Muscle of leg (tissue), 11 donors: Measurements from ENCODE around the gene CERS3. TPM values are rescaled to one million over a fixed set of nuclear protein-coding genes. Genes with fewer than 3 reads are reported as not detected.

ENCODE experiments used
- DNase-seq: peaks from one replicate; pipeline ENCODE4 v3.0.0; 2013
- H3K27ac ChIP-seq: one replicate; pipeline ENCODE4 v1.5.1; 2013; ENCODE audit warnings: mild to moderate bottlenecking, low read length, control low read depth
- H3K27me3 ChIP-seq: one replicate; pipeline ENCODE4 v1.6.1; 2013; ENCODE audit warnings: low read length; ENCODE audit not compliant: control insufficient read depth, insufficient read depth
- H3K36me3 ChIP-seq: one replicate; pipeline ENCODE4 v1.6.1; 2013; ENCODE audit warnings: low read length; ENCODE audit not compliant: control insufficient read depth, insufficient read depth
- H3K4me1 ChIP-seq: one replicate; pipeline ENCODE4 v1.6.1; 2013; ENCODE audit warnings: low read length; ENCODE audit not compliant: control insufficient read depth, insufficient read depth
- H3K4me3 ChIP-seq: one replicate; pipeline ENCODE4 v1.5.1; 2013; ENCODE audit warnings: low read length, control low read depth
- H3K9me3 ChIP-seq: replicated peaks from 2 replicates; pipeline ENCODE4 v1.6.1; 2013; ENCODE audit warnings: low read depth, low read length; ENCODE audit not compliant: control insufficient read depth
- WGBS: methylation state at CpG from one replicate; pipeline ENCODE4 v1.1.5; 2013; ENCODE audit warnings: missing lambda C conversion rate; ENCODE audit not compliant: insufficient coverage; 5-methylcytosine and 5-hydroxymethylcytosine counted together
- polyA plus RNA-seq, 8 donors: library from polyadenylated mRNA; unstranded; fragments of 120-200 nt; gene quantifications; one replicate each; pipeline versions ENCODE4 v1.2.1 to v1.2.3, GENCODE V29; 2013; ENCODE audit warnings: inconsistent platforms in 1 of 8, low replicate concordance in 1 of 8; ENCODE audit not compliant: insufficient read length in 8 of 8, insufficient read depth in 1 of 8
- total RNA-seq: library from RNA; stranded (reverse); fragments of 120-200 nt; gene quantifications from one replicate; pipeline ENCODE4 v1.2.4, GENCODE V29; 2013

Gene CERS3
- total and polyA plus RNA-seq, 9 donors: 0.48 to 4.0 (median 1.7) TPM

GRCh38 chr15:100560323-100560722 is 31.6 kb upstream of the CERS3 start:
- no peak for DNase-seq

GRCh38 chr15:100559330-100559729 is 30.6 kb upstream of the CERS3 start:
- no peak for DNase-seq
- no peaks in the 10 kb centered on the region for H3K4me1 ChIP-seq
- H3K4me3 ChIP-seq: no peak overlapping the region
- WGBS: 33% methylated on average over 1 of the region's 2 CpGs
- no peaks in the 10 kb centered on the region for H3K27me3 ChIP-seq
- H3K9me3 ChIP-seq: no peaks in the 10 kb centered on the region
- H3K27ac ChIP-seq: no peak overlapping the region
- H3K36me3 ChIP-seq: no peaks in the 10 kb centered on the region

More at GRCh38 chr15:100560323-100560722, 31.6 kb upstream of the CERS3 start:
- Histone ChIP-seq H3K27ac (no peak overlapping the region), H3K4me1 (no peaks in the 10 kb centered on the region), H3K27me3 (no peaks in the 10 kb centered on the region), H3K9me3 (no peaks in the 10 kb centered on the region), H3K4me3 (no peak overlapping the region), H3K36me3 (no peaks in the 10 kb centered on the region)

- no peak overlapping the region for H3K4me3 ChIP-seq
- no peaks in the 10 kb centered on the region for H3K27me3 ChIP-seq
- no peak overlapping the region for H3K27ac ChIP-seq
- peaks cover 2% of the 10 kb centered on the region for H3K9me3 ChIP-seq
- 97% methylated on average over 44 of the region's 50 CpGs for WGBS
- DNase-seq: no peak
- H3K4me1 ChIP-seq: no peaks in the 10 kb centered on the region
- no peaks in the 10 kb centered on the region for H3K36me3 ChIP-seq
Measured at GRCh38 chr15:100558771-100559254, 30.1 kb upstream of the CERS3 start.

GRCh38 chr15:100553468-100553867 is 24.7 kb upstream of the CERS3 start:
- H3K27ac ChIP-seq: no peak overlapping the region
- 93% methylated on average over 16 of the region's 16 CpGs for WGBS

GRCh38 chr15:100547961-100548360 is 19.2 kb upstream of the CERS3 start:
- Histone ChIP-seq H3K27ac (peak overlapping the region; percentile 35), H3K36me3 (no peaks in the 10 kb centered on the region), H3K4me1 (no peaks in the 10 kb centered on the region), H3K27me3 (peaks cover 16% of the 10 kb centered on the region), H3K9me3 (no peaks in the 10 kb centered on the region), H3K4me3 (no peak overlapping the region)
- peak; percentile 39 for DNase-seq
- WGBS: 88% methylated on average over 3 of the region's 5 CpGs

More at GRCh38 chr15:100553468-100553867, 24.7 kb upstream of the CERS3 start:
- Histone ChIP-seq H3K4me1 (no peaks in the 10 kb centered on the region), H3K4me3 (no peak overlapping the region), H3K27me3 (no peaks in the 10 kb centered on the region), H3K9me3 (peaks cover 3% of the 10 kb centered on the region), H3K36me3 (no peaks in the 10 kb centered on the region)
- no peak for DNase-seq

GRCh38 chr15:100544946-100545345 is 16.2 kb upstream of the CERS3 start:
- Histone ChIP-seq H3K4me1 (no peaks in the 10 kb centered on the region), H3K27ac (no peak overlapping the region), H3K27me3 (peaks cover 16% of the 10 kb centered on the region), H3K4me3 (no peak overlapping the region), H3K9me3 (no peaks in the 10 kb centered on the region), H3K36me3 (no peaks in the 10 kb centered on the region)
- 80% methylated on average over 4 of the region's 6 CpGs for WGBS
- DNase-seq: no peak

GRCh38 chr15:100544338-100544841 is 15.6 kb upstream of the CERS3 start:
- Histone ChIP-seq H3K36me3 (no peaks in the 10 kb centered on the region), H3K27ac (no peak overlapping the region), H3K9me3 (no peaks in the 10 kb centered on the region), H3K27me3 (peaks cover 16% of the 10 kb centered on the region), H3K4me1 (no peaks in the 10 kb centered on the region), H3K4me3 (no peak overlapping the region)
- no peak for DNase-seq
- 18% methylated on average over 55 of the region's 57 CpGs for WGBS

GRCh38 chr15:100542290-100542689 is 13.5 kb upstream of the CERS3 start:
- Histone ChIP-seq H3K4me3 (no peak overlapping the region), H3K4me1 (no peaks in the 10 kb centered on the region), H3K36me3 (no peaks in the 10 kb centered on the region), H3K9me3 (no peaks in the 10 kb centered on the region), H3K27ac (no peak overlapping the region), H3K27me3 (peaks cover 16% of the 10 kb centered on the region)
- no peak for DNase-seq
- WGBS: 80% methylated on average over 1 of the region's 6 CpGs

- WGBS: no CpG with 5 or more reads among the region's 2 CpGs
- Histone ChIP-seq H3K4me1 (no peaks in the 10 kb centered on the region), H3K4me3 (no peak overlapping the region), H3K9me3 (no peaks in the 10 kb centered on the region), H3K27me3 (no peaks in the 10 kb centered on the region), H3K27ac (no peak overlapping the region), H3K36me3 (no peaks in the 10 kb centered on the region)
- no peak for DNase-seq
Measured at GRCh38 chr15:100537331-100537730, 8.6 kb upstream of the CERS3 start.

GRCh38 chr15:100536733-100537132 is 8.0 kb upstream of the CERS3 start:
- Histone ChIP-seq H3K27ac (no peak overlapping the region), H3K9me3 (no peaks in the 10 kb centered on the region), H3K27me3 (no peaks in the 10 kb centered on the region), H3K4me3 (no peak overlapping the region), H3K4me1 (peaks cover 2% of the 10 kb centered on the region), H3K36me3 (no peaks in the 10 kb centered on the region)
- no peak for DNase-seq

GRCh38 chr15:100533886-100534285 is 5.1 kb upstream of the CERS3 start:
- Histone ChIP-seq H3K9me3 (no peaks in the 10 kb centered on the region), H3K4me3 (no peak overlapping the region), H3K4me1 (peaks cover 2% of the 10 kb centered on the region), H3K36me3 (no peaks in the 10 kb centered on the region), H3K27me3 (no peaks in the 10 kb centered on the region), H3K27ac (no peak overlapping the region)
- no CpG with 5 or more reads among the region's 1 CpG for WGBS
- no peak for DNase-seq
